Body of pancreas (tissue), 4 donors: ENCODE data around the gene CKLF. TPM values are rescaled to one million over a fixed set of nuclear protein-coding genes. Genes with fewer than 3 reads are reported as not detected.

ENCODE experiments used
- ATAC-seq: fragments of 150-250 bp; one replicate; pipeline ENCODE4 v1.9.1; 2016
- DNase-seq, 4 donors: peaks; one replicate each; pipeline ENCODE4 v3.0.0-alpha.2; 2019
- H3K27ac ChIP-seq, 4 donors: fragments of 200-600 bp; sonication (generic); 1 replicate in 3 of 4; 2 replicates in 1 of 4; pipeline versions ENCODE4 v1.5.1 to v1.6.1; 2016 to 2019; ENCODE audit warnings: mild to moderate bottlenecking in 1 of 4, mixed read lengths in 1 of 4, moderate library complexity in 1 of 4
- H3K27me3 ChIP-seq, 2 donors: fragments of 200-600 bp; sonication (generic); one replicate each; pipeline ENCODE4 v1.6.0; 2016; ENCODE audit warnings: mild to moderate bottlenecking in 1 of 2
- H3K36me3 ChIP-seq, 2 donors: fragments of 200-600 bp; sonication (generic); replicated peaks in 1 of 2; 2 replicates each; pipeline ENCODE4 v1.5.1; 2016; ENCODE audit warnings: low read depth in 2 of 2; ENCODE audit not compliant: insufficient read depth in 1 of 2
- H3K4me1 ChIP-seq: fragments of 200-600 bp; sonication (generic); one replicate; pipeline ENCODE4 v1.6.0; 2016
- H3K4me3 ChIP-seq, 2 donors: fragments of 200-600 bp; sonication (generic); 1 replicate in 1 of 2; 2 replicates in 1 of 2; pipeline ENCODE4 v1.5.1; 2016 to 2019
- H3K9me3 ChIP-seq, 3 donors: fragments of 200-600 bp; sonication (generic); 1 replicate in 2 of 3; 2 replicates in 1 of 3; pipeline ENCODE4 v1.5.1; 2016
- POLR2A ChIP-seq, 3 donors: fragments of 450-650 bp; IDR thresholded peaks; one replicate each; pipeline ENCODE4 v1.6.1; 2016; ENCODE audit warnings: antibody characterized with exemption in 3 of 3, mild to moderate bottlenecking in 2 of 3
- WGBS, 2 donors: methylation state at CpG; one replicate each; pipeline ENCODE4 v1.1.5; 2017; 5-methylcytosine and 5-hydroxymethylcytosine counted together
- intact Hi-C: fragments of 100-400 bp; cut with DNase I; formaldehyde crosslinking; loops from one replicate; pipeline ENCODE4 v1.15.1; 2023
- total RNA-seq, 2 donors: library from RNA; depleted of rRNA; stranded (reverse); fragments of >200 nt; gene quantifications; one replicate each; pipeline ENCODE4 v1.1.0, GENCODE V29; 2016
- TF ChIP-seq, protein P1 (sequence below), 7 experiments: fragments of 450-650 bp in 4 of 7; fragments of 200-600 bp in 3 of 7; sonication (generic) in 3 of 7; IDR thresholded peaks; one replicate each; pipeline ENCODE4 v1.5.1; 2016 to 2019; ENCODE audit warnings: antibody characterized with exemption in 7 of 7

Gene CKLF
- total RNA-seq, 2 donors from 2014 or later, result 33.5 TPM; not detected in 1

DNA sequence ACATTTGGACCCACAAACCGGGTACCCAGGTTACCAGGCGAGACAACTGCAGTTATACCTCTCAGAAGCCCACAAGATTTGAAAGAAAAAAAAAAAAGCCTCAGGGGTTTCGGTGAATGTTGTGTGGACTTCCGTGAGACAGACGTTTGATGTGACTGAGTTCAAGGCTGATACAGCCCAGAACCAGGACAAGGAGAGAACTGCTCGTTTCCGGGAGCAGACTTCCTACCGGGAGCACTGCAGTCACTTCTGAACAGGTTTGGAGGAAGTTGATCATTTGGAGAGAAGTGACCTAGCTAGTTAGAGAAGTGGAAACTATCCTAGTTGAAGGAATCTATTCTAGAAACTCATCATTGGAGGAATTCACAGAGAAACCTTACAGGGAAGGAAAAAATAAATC lies 847 bp downstream of the CKLF start:
- no peak overlapping the region for H3K4me3 ChIP-seq
- no peak for ATAC-seq
- peaks cover 47% of the 10 kb centered on the region for H3K4me1 ChIP-seq
- H3K36me3 ChIP-seq, result no peaks in the 10 kb centered on the region
- H3K27me3 ChIP-seq, result no peaks in the 10 kb centered on the region
- H3K27ac ChIP-seq, result peak overlapping the region in 3 of 4 donors; percentile 27 to 94 (median 85)
- 17 to 23% methylated on average over 8 of the region's 8 CpGs for WGBS, 2 donors
- peak in 1 of 4 donors; percentile 36 for DNase-seq
- no peak for TF ChIP-seq POLR2A (IDR thresholded peaks at IDR 0.05)
- TF ChIP-seq, protein P1, sequence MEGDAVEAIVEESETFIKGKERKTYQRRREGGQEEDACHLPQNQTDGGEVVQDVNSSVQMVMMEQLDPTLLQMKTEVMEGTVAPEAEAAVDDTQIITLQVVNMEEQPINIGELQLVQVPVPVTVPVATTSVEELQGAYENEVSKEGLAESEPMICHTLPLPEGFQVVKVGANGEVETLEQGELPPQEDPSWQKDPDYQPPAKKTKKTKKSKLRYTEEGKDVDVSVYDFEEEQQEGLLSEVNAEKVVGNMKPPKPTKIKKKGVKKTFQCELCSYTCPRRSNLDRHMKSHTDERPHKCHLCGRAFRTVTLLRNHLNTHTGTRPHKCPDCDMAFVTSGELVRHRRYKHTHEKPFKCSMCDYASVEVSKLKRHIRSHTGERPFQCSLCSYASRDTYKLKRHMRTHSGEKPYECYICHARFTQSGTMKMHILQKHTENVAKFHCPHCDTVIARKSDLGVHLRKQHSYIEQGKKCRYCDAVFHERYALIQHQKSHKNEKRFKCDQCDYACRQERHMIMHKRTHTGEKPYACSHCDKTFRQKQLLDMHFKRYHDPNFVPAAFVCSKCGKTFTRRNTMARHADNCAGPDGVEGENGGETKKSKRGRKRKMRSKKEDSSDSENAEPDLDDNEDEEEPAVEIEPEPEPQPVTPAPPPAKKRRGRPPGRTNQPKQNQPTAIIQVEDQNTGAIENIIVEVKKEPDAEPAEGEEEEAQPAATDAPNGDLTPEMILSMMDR (IDR thresholded peaks at IDR 0.05), result no peak
- no peaks in the 10 kb centered on the region for H3K9me3 ChIP-seq
- intact Hi-C loops, result no loop called here

DNA sequence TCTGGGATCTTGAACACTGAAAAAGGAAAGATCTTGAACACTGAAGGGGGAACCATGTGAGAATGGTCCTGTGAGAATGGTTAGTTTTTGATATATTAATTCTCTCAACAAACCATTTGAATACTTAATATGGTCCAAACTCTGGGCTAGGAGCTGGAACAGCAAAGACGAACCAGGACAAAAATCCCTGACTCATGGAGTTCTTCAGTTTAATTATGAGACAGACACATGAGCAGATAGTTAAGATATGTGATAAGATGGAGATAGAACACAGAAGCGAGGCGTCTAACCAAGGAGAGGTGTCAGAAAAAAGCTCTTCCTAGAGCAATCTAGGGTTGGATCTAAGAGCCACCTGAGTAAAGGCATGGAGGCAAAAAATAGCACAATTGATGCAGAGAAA lies 1.6 kb downstream of the CKLF start:
- ATAC-seq, result no peak
- intact Hi-C loops, result no loop called here
- H3K4me3 ChIP-seq, result no peak overlapping the region
- no peaks in the 10 kb centered on the region for H3K36me3 ChIP-seq
- DNase-seq, result no peak
- no peaks in the 10 kb centered on the region for H3K27me3 ChIP-seq
- TF ChIP-seq, protein P1 (IDR thresholded peaks at IDR 0.05), result no peak
- no peak for TF ChIP-seq POLR2A (IDR thresholded peaks at IDR 0.05)
- no peak overlapping the region for H3K27ac ChIP-seq
- 75 to 80% methylated on average over 3 of the region's 3 CpGs for WGBS, 2 donors
- H3K4me1 ChIP-seq, result peaks cover 39% of the 10 kb centered on the region
- no peaks in the 10 kb centered on the region for H3K9me3 ChIP-seq

DNA sequence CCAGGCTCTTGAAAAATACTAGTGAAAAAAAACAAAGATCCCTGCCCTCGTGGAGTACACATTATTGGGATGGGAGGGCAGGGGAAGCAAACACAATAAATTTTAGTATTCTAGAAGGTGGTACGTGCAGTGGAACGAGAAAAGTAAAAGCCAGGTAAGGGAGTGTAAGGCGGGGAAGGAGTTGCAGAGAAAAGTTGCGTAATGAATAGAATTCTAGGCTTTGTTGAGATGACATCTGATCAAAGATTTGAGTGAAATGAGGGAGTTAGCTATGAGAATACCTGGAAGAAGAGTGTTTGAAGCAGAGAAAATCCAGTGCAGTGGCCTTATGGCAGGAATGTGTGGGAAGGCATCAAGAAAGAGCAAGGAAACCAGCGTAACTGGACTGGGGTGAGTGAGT lies 2.1 kb downstream of the CKLF start:
- no peak overlapping the region for H3K4me3 ChIP-seq
- no peak overlapping the region for H3K27ac ChIP-seq
- no peaks in the 10 kb centered on the region for H3K36me3 ChIP-seq
- DNase-seq (no peak), ATAC-seq (no peak)
- intact Hi-C loops, result no loop called here
- H3K9me3 ChIP-seq, result no peaks in the 10 kb centered on the region
- 85% methylated on average over 6 of the region's 6 CpGs for WGBS, 2 donors
- no peak for TF ChIP-seq POLR2A (IDR thresholded peaks at IDR 0.05)
- TF ChIP-seq, protein P1 (IDR thresholded peaks at IDR 0.05), result no peak
- no peaks in the 10 kb centered on the region for H3K27me3 ChIP-seq
- peaks cover 34% of the 10 kb centered on the region for H3K4me1 ChIP-seq

DNA sequence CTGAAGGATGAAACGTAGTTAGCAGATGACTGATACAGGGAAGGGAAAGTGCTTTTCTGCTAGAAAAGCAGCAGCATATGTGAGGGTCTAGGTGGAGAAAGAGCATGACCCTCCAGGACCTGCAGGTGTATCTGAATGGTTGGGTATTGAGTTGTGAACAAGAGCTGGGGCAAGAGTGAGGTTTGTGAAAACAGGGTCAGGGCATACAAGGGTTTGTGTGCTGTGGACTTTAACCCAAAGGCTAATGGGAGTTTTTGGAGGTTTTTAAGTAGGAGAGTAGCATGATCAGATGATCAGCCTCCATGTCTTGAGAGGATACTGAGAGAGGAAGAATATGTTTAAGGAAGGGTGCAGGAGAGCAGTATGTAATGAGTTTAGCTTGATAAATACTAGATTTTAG lies 7.7 kb downstream of the CKLF start:
- intact Hi-C loops, result no loop called here

More for the DNA sequence above, 7.7 kb downstream of the CKLF start:
- TF ChIP-seq, protein P1 (IDR thresholded peaks at IDR 0.05), result no peak
- TF ChIP-seq POLR2A (IDR thresholded peaks at IDR 0.05), result no peak
- H3K36me3 ChIP-seq, result peaks cover 0 to 3% of the 10 kb centered on the region in 2 donors
- H3K27me3 ChIP-seq, result no peaks in the 10 kb centered on the region
- no peak for ATAC-seq
- H3K27ac ChIP-seq, result no peak overlapping the region
- no peak for DNase-seq
- H3K4me1 ChIP-seq, result no peaks in the 10 kb centered on the region
- H3K9me3 ChIP-seq, result no peaks in the 10 kb centered on the region
- WGBS, 2 donors, result 84 to 100% methylated on average over 1 of the region's 1 CpG
- no peak overlapping the region for H3K4me3 ChIP-seq
